CD4-positive, alpha-beta T cell (primary cell): ENCODE measurements around the gene FDX2. TPM values are rescaled to one million over a fixed set of nuclear protein-coding genes. Genes with fewer than 3 reads are reported as not detected.

ENCODE experiments used
- ATAC-seq: fragments of 200-7000 bp; cut with Tn5 transposase; one replicate; pipeline ENCODE4 v1.10.0; 2022; ENCODE audit warnings: mild to moderate bottlenecking; ENCODE audit not compliant: poor library complexity
- CTCF ChIA-PET: fragments of 350-600 bp; sonication (Branson Sonifier 250); formaldehyde crosslinking; loops from one replicate; lab custom pipeline; 2021; ENCODE audit warnings: antibody characterized with exemption, inconsistent platforms; lab: Charles Lee
- POLR2A ChIA-PET: fragments of 350-600 bp; sonication (Branson Sonifier 250); formaldehyde crosslinking; loops from one replicate; lab custom pipeline; 2021; ENCODE audit warnings: antibody characterized with exemption, inconsistent platforms; lab: Charles Lee
- DNase-seq, 14 experiments: peaks; one replicate each; pipeline ENCODE4 v3.0.0-alpha.2; 2013 to 2020; ENCODE audit warnings: mixed read lengths in 2 of 14
- H3K27ac ChIP-seq, 2 donors: one replicate each; pipeline versions ENCODE4 v1.5.1 to v1.7.0; 2013; ENCODE audit warnings: low read length in 2 of 2, low read depth in 1 of 2, mild to moderate bottlenecking in 1 of 2
- H3K27me3 ChIP-seq, 2 experiments: 1 replicate in 1 of 2; 2 replicates in 1 of 2; pipeline versions ENCODE4 v1.6.1 to v1.7.0; 2013; ENCODE audit warnings: low read length in 2 of 2, control low read depth in 1 of 2, mild to moderate bottlenecking in 1 of 2, moderate library complexity in 1 of 2; ENCODE audit not compliant: insufficient read depth in 2 of 2, control insufficient read depth in 1 of 2
- H3K36me3 ChIP-seq: one replicate; pipeline ENCODE4 v1.6.1; 2013; ENCODE audit warnings: low read length, control low read depth; ENCODE audit not compliant: insufficient read depth
- H3K4me1 ChIP-seq: one replicate; pipeline ENCODE4 v1.6.1; 2013; ENCODE audit warnings: low read length, control low read depth; ENCODE audit not compliant: insufficient read depth
- H3K4me3 ChIP-seq: one replicate; pipeline ENCODE4 v1.5.1; 2013; ENCODE audit warnings: mild to moderate bottlenecking, low read length, moderate library complexity
- H3K9me3 ChIP-seq, 2 experiments: 1 replicate in 1 of 2; 2 replicates in 1 of 2; pipeline versions ENCODE4 v1.6.1 to v1.7.0; 2013; ENCODE audit warnings: low read length in 2 of 2, mild to moderate bottlenecking in 2 of 2, control low read depth in 1 of 2, moderate library complexity in 1 of 2; ENCODE audit not compliant: control insufficient read depth in 1 of 2, insufficient read depth in 1 of 2
- H3K27ac Mint-ChIP-seq: one replicate; pipeline ENCODE4 v1.8.0; 2020; ENCODE audit warnings: mixed read lengths
- H3K27me3 Mint-ChIP-seq: one replicate; pipeline ENCODE4 v1.8.0; 2021; ENCODE audit warnings: mixed read lengths
- H3K36me3 Mint-ChIP-seq: one replicate; pipeline ENCODE4 v1.8.0; 2021; ENCODE audit warnings: low read depth, mixed read lengths
- H3K4me1 Mint-ChIP-seq: one replicate; pipeline ENCODE4 v1.8.0; 2021; ENCODE audit warnings: low read depth, mixed read lengths
- H3K4me3 Mint-ChIP-seq: one replicate; pipeline ENCODE4 v1.8.0; 2020; ENCODE audit warnings: mild to moderate bottlenecking, mixed read lengths
- H3K9me3 Mint-ChIP-seq: one replicate; pipeline ENCODE4 v1.8.0; 2020; ENCODE audit warnings: mixed read lengths
- intact Hi-C, 2 experiments: fragments of 100-400 bp; cut with DNase I in 1 of 2; cut with micrococcal nuclease in 1 of 2; formaldehyde crosslinking; loops; one replicate each; pipeline versions ENCODE4 v1.15.1 to v1.9.0; 2023 to 2025; cut with DNase I, micrococcal nuclease
- total RNA-seq, 174 experiments: library from RNA in 2 of 174; stranded (reverse) in 2 of 174; gene quantifications; one replicate each; pipeline ENCODE4 v1.2.3 and lab custom pipeline; 2021 to 2026
- TF ChIP-seq, protein P1 (sequence below): fragments of 200-600 bp; IDR thresholded peaks from one replicate; pipeline ENCODE4 v1.8.0; 2022; ENCODE audit warnings: antibody characterized with exemption, mild to moderate bottlenecking

Gene FDX2
- total RNA-seq, 2 experiments from 2014 or later, result 1.2 to 1.9 TPM

- CTCF ChIA-PET, result no interaction called here
- peaks cover 74% of the 10 kb centered on the region for H3K4me1 ChIP-seq
- no peak overlapping the region for H3K27ac ChIP-seq
- Mint-ChIP-seq H3K4me1 (peaks cover 43% of the 10 kb centered on the region), H3K4me3 (peak overlapping the region; percentile 45), H3K9me3 (no peaks in the 10 kb centered on the region), H3K27me3 (no peaks in the 10 kb centered on the region), H3K27ac (peak overlapping the region; percentile 14), H3K36me3 (peaks cover 30% of the 10 kb centered on the region)
- intact Hi-C loops, result no loop called here
- POLR2A ChIA-PET, result no interaction called here
- H3K4me3 ChIP-seq, result no peak overlapping the region
- no peaks in the 10 kb centered on the region for H3K27me3 ChIP-seq
- peaks cover 25% of the 10 kb centered on the region for H3K36me3 ChIP-seq
- no peaks in the 10 kb centered on the region for H3K9me3 ChIP-seq
- TF ChIP-seq, protein P1, sequence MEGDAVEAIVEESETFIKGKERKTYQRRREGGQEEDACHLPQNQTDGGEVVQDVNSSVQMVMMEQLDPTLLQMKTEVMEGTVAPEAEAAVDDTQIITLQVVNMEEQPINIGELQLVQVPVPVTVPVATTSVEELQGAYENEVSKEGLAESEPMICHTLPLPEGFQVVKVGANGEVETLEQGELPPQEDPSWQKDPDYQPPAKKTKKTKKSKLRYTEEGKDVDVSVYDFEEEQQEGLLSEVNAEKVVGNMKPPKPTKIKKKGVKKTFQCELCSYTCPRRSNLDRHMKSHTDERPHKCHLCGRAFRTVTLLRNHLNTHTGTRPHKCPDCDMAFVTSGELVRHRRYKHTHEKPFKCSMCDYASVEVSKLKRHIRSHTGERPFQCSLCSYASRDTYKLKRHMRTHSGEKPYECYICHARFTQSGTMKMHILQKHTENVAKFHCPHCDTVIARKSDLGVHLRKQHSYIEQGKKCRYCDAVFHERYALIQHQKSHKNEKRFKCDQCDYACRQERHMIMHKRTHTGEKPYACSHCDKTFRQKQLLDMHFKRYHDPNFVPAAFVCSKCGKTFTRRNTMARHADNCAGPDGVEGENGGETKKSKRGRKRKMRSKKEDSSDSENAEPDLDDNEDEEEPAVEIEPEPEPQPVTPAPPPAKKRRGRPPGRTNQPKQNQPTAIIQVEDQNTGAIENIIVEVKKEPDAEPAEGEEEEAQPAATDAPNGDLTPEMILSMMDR, result no peak
- no peak for ATAC-seq
- no peak for DNase-seq
Observed at GRCh38 chr19:10335352-10335985, 19.7 kb upstream of the FDX2 start.

GRCh38 chr19:10334588-10335351 lies 19.0 kb upstream of the FDX2 start:
- Histone ChIP-seq H3K36me3 (peaks cover 32% of the 10 kb centered on the region), H3K27me3 (no peaks in the 10 kb centered on the region), H3K4me3 (no peak overlapping the region), H3K27ac (no peak overlapping the region), H3K9me3 (no peaks in the 10 kb centered on the region), H3K4me1 (peaks cover 67% of the 10 kb centered on the region)
- Mint-ChIP-seq H3K4me3 (peak overlapping the region; percentile 45), H3K9me3 (no peaks in the 10 kb centered on the region), H3K4me1 (peaks cover 39% of the 10 kb centered on the region), H3K27me3 (no peaks in the 10 kb centered on the region), H3K27ac (peak overlapping the region; percentile 14), H3K36me3 (peaks cover 37% of the 10 kb centered on the region)
- DNase-seq (peak in 9 of 14 experiments; percentile 8 to 67 (median 21)), ATAC-seq (no peak)
- intact Hi-C loops, result loop anchor here (5.0 kb wide), 2 partner anchors 47 to 137 kb away; partner anchors contain the start of genes ICAM4 (in 1 of the 2) and ICAM5 (in 1 of the 2)
- TF ChIP-seq, protein P1, result no peak
- CTCF ChIA-PET, result interaction anchor here (0.5 kb wide), 1 partner anchor 9 kb away, joined by 3 read pairs; no protein-coding TSS in a partner anchor
- POLR2A ChIA-PET, result interaction anchor here (0.5 to 1.0 kb wide), 2 partner anchors 13 to 28 kb away, joined by 4 to 5 read pairs; no protein-coding TSS in a partner anchor

DNA sequence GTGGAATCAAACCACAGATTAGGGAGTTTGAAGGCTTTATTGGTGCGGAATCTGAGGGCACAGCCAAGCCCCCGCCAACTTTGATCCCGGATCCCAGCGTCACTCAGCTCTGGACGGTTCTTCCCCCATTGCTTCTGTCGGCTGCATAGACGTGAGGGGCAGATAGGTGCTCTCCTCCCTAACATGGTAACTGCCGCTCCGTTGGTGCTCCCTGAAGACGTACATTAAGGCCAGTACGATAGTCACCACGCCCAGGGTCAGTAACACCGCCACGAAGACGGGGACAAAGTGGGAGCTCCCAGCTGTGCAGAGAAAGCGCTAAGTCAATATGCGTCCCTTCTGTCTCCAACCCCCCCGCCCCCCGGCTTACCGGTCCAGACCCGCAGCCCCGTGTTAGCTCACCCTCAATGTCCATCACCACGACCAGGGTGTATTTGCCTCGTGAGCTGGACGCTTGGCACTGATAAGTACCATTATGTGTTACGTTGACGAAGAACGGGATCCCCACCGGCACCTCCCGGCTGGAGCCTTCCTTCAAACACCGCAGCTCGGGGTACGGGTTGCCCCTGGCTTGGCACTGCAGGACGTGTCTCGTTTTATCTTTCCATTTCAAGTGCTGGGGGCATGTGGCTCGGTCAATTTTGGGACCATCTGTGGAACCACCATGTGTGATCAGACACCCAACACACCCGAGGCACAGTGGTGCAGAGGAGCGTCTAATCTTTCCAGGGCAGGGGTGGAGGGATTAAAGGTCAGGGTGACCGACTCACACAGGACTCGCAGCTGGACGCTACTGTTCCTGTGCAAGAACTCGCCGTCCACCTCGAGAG lies 18.2 kb upstream of the FDX2 start:
- no peak for ATAC-seq
- no peaks in the 10 kb centered on the region for H3K27me3 ChIP-seq
- TF ChIP-seq, protein P1, result no peak

More for the DNA sequence above, 18.2 kb upstream of the FDX2 start:
- peak overlapping the region; percentile 96 for H3K4me3 Mint-ChIP-seq
- H3K4me3 ChIP-seq, result peak overlapping the region; percentile 91
- ChIA-PET CTCF (interaction anchor here (0.5 to 1.3 kb wide), 3 partner anchors 9 to 65 kb away, joined by 3 to 7 read pairs (median 6); no protein-coding TSS in a partner anchor), POLR2A (interaction anchor here (0.5 to 1.9 kb wide), 11 partner anchors 9 to 270 kb away, joined by 3 to 10 read pairs (median 5); partner anchors contain the start of genes FDX2, ICAM1, PPAN and TYK2)
- no peaks in the 10 kb centered on the region for H3K27me3 Mint-ChIP-seq
- peak overlapping the region; percentile 92 for H3K27ac Mint-ChIP-seq
- intact Hi-C loops, result loop anchor here (1.0 to 5.0 kb wide), 6 partner anchors 19 to 137 kb away; partner anchors contain the start of genes CDC37 (in 1 of the 2), ICAM4 (in 1 of the 2), ICAM5 (in 1 of the 2) and TYK2 (in 1 of the 2)
- H3K4me1 Mint-ChIP-seq, result peaks cover 31% of the 10 kb centered on the region
- no peaks in the 10 kb centered on the region for H3K9me3 ChIP-seq
- H3K4me1 ChIP-seq, result peaks cover 62% of the 10 kb centered on the region
- H3K36me3 ChIP-seq, result peaks cover 40% of the 10 kb centered on the region
- H3K36me3 Mint-ChIP-seq, result peaks cover 37% of the 10 kb centered on the region
- DNase-seq, result peak in 1 of 14 experiments; percentile 23
- H3K27ac ChIP-seq, result peak overlapping the region; percentile 14 to 87
- no peaks in the 10 kb centered on the region for H3K9me3 Mint-ChIP-seq
